ENCODE results near the gene VSTM4.

VSTM4 gene

DNA sequence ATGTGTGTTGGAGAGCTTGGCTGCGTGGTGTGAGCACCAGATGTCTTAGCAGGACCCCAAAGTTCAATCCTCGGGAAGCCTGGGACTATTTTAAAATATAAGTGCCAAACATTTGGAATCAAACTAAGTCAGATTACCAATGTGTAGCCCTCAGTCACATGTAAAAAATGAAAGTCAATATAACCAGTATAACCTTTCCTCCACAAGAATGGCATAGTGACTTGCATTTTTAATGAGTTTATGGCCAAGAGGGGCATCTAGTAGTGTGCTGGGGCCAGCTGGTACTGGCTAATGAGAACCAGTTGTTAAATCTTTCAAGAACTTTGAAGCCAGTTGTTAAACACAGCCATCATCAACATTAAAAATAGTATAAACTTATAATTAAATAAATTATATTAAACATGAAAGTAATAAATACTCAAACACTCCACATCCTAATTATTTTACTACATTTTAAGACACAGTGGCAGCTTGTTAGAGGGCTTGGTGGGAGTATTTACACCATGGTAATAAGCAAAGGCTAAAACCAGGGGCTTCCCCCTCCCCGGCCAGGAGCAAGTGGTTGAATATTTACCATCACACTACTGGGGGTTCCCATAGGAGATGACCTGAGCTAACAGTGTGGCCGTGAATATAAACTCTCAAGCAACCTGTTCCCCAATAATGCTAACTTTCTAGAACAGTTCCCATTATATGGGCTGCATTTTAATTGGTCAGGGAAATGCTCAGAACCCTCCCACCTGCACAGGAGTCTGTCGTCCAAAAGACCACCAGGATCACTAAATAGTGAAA, 26.4 kb upstream of the VSTM4 start:
- DNase-seq = no peak

DNA sequence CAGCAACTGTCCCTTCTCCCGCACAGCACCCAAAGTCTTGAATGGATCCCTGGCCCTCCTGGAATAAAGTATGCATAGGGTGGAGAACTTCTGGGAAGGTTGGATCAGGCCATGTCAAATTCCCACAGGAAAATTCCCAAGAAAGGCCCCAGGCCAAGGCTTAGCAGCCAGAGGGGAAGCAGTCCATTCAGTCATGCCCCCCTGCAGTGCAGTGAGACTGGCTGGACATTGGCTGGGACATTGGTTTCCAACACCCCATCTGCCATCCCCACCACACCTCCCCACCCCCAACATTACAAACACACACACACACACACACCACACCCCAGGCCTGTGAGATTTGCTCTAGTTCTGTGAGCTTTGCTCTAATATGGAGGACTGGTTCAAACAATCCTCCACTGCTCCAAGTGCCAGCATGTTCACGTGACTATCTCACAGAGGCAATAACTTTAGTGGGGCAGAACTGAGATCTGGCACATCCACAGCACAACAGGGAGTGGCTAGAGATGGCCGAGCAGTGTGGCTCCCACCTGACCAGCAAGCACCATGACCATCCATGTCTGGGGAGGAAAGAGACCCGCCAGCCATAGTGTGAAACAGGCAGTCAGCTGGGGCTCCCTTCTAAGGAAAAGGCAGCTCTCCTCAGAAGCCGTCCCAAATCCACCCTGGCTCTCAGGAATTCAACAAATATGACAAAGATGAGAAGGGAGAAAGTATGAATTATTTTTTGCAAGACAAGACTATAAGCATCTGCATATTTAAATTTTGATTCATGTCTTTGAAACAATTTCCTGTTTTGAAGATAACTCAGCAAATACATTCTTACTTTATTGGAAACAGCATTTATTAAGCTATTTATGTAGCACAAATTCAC, 25.2 kb upstream of the VSTM4 start:
- peak; percentile 71 for DNase-seq

DNA sequence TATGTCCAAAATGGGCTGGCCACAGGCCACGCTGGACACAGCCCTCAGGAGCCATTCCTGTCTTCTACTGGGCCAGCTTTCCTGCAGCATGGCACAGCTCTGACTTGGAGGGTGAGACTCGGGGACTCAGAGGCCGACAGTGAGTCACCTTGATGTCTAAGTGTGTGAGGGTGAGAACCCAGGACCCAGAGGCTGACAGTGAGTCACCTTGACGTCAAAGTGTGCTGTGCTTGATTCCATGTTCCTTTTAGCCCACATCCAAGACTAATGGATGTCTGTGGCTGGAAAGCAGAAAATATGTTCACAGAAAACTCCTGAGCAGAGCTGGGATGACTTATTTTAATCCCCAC, 24.5 kb upstream of the VSTM4 start:
- DNase-seq = peak; percentile 97

DNA sequence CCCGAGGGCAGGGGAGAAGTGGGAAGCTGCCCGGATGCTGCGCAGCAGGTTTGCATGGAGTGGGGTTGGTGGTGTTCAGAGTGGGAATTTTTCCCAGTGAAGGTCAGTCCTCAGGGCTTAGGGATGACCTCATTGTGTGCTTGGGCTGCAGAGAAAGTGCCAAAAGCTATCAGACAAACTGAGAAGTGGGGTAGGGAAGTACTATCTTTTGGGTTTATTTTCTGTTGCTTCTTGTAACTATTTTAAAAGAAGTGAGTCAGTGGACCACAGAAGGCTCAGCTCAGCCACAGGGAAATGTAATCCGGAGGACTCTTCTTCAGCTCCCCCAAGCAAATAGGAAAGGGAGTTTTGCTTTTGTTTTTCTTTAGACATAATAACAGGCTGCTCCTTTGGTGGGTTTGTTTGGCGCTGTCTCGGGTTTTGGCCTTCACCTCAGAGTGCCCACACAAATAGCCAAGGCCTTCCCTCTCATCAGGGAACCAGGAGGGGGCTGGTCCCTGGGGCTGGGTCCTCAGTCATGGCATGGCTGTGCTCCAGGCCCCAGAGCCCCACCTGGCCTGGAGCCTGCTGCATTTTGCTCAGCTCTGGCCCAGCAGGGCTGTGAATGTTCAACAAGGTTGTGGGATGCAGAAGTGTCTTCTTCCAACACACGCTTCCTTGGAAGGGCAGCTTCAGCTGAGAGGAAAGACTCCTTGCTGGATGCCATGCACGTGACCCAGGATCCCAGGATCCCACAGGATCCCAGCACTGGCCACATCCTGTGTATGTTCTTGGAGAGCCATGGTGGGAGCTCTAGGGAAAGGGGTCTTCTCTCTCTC, 23.9 kb upstream of the VSTM4 start:
- DNase-seq = peak; percentile 83

DNA sequence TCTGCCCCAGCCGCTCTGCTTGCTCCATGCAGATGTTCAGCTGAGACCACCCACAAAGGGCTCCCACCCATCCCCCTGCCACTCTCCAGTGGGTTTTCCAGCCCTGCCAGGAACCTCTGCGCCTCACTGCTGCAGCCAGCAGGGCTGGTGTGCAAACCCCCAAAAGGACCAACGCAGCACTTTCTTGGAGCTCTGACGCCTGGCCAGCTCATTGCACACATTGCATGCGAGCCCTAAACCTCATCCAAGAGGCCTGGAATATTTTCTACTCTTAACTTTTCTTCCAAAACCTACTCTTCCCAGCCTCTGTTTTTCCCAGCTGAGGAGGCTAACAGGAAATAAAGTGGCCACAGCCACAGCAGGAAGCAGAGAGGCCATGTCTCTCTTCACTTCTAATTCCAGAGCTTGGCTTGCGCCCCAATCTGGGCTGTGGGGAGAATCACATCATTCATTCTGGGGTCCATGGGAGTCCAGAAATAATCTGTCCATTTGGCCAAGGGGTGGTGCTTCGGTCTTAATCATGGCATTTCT, 23.1 kb upstream of the VSTM4 start:
- peak; percentile 90 for DNase-seq

DNA sequence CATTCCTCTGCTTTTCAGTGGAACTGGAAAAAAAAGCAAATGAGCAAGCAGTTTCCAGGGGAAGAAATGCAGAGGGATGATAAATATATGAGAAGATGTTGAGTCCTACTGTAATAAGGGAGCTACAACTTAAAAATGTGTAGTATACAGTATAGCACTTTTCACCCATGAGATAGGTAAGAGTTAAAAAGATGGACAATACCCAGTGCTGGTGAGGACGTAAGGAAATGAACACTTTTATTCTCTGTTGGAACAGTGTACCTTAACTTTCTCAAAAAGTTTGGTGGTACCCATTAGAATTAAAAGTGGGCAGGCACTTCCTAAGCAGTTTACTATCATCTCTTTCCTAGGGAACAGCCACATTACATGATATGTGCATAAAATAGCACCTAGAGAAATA, 21.2 kb upstream of the VSTM4 start:
- no peak for DNase-seq

DNA sequence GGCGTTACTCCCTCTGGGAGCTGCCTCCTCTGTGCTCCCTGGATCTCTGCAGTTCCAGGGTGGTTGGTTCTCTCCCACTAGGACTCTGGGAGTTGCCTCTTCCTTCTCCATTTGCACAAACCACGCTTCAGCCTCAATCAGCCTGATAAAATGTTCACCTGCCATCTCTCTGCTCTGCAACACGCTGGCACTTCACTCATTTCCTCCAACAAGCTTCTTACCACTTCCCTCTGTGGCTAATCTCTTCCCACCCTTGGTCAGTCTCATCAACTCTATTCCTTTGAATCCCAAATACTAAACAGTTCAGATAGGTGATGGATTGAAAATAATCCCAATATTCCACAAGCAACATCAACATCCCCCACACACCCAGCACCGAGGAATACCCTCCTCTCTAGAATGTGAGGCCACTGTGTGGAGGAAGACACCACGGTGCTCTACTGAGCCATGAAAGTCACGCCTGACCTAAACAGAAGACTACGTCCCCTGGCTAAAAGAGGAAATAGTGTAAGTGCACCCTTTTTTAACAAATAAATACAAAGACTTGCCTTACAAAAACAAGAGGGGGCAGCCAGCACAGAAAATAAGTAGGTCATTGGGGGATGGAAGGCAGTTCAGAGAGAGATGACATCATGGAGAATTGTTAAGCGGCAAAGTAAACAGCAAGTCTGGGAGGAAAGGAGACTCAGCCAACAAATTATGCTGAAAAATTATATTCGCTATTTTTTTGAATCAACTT, 20.4 kb upstream of the VSTM4 start:
- DNase-seq = peak; percentile 27

DNA sequence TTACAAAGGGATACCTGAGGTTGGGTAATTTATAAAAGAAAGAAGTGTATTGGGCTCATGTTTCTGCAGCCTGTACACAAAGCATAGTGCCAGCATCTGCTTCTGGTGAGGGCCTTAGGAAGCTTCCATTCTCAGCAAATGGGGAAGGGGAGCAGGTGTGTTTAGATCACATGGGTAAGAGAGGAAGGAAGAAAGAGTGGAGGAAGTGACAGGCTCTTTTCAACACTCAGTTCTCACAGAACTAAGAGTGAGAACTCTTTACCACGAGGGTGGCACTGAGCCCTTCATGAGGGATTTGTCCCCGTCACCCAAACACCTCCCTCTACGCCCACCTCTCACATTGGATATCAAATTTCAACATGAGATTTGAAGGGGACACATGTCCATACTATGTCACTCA, 19.0 kb upstream of the VSTM4 start:
- no peak for DNase-seq

DNA sequence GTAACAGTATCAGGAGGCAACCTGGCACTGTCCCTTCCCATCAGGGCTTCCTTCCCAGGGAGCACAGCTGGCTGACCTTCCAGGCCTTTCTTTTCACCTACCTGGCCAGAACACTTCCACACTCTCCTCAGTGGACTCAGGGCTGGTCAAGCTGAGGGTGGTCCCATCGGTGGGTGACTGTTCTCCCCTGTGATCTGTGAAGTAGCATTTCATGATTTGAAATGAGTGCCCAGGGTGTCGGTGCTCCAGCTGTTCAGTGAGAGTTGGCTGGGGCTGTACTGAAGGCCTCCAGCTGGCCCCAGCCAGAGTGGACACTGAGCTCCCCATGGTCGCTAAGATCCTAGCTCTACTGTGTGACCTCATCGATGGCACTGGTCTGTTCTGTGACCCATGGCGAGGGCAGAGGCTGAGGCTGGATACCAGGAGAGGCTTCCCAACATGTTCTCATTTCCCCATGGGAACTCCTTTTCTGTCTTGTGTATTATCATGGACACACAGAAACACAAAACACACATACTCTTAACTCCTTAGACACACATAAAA, 18.5 kb upstream of the VSTM4 start, which contains the start of gene FAM170B:
Gene FAM170B, minus strand, starts transcription at position 316 of the 543 bp plus-strand sequence. Its CDS starts 103 bp downstream, at position 213.
- DNase-seq = no peak

DNA sequence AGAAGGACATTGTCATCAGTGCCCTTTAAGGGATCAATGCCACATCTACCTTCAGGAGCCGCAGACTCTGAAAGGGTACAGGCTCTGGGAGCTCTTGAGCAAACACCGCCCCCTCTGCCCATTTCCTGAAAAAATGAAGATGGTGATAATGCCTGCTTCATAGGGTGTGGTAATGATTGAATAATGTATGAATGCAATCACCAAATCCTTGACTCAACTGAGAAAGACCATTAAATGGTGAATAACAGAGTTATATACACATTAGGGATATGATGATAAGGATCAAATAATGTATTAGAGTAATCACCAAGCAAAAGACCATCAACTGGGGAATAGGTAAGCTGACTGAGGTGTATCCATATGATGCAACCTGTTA, 17.0 kb upstream of the VSTM4 start:
- no peak for DNase-seq

DNA sequence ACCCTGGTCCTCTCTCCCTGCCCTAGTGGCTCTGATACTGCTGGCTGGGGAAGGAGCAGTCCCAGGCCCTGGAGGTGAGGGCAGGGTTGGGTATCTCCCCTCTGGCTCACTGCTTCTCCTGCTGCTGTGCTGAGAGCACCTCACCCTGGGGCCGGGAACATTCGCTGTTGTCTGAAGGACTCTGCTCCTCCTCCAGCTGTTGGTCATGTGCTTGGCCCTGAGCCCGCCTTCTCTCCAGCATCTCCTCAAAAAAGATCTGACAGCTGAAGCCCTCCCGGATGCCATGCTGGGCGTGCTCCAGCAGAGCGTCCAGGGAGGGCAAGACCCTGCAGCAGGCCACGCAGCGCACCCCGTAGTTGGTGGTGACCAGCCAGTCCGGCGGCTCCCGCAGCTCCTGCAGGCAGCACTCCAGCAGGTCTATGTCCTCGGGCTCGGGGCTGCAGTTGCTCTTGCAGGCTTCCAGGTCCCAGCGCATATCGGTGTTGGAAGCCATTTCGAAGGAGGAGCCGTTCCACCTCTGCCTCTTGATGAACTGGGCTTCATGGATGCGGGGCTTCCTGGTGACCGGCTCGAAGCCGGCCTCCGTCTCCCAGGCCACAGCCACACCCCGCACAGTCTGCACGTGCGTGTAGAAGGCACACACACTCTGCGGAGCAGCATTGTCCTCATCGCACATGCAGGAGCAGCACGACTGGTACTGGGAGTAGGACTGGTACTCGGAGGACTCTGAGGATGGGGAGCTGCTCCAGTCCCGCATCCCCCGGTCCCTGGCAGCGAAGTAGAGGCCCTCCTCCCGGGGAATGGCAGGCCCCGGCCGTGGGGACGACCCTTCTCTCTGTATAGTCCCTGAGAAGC, 16.4 kb upstream of the VSTM4 start:
- no peak for DNase-seq

DNA sequence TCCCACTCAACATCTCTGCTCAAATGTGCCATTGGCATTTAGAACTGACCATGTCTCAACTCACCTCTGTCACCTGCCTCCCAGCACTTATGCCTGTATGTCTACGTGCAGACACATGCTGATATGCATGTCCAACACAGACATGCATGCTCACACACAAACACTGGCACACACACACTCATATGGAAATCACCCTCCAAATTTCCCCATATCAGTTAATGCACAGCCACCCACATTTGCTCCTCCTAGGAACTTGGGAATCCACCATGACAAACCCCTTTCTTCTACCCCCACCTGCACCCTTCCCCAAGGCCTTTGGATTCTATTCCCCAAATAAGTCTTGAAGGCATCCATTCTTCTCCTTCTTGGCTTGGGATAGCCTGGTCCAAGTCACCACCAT, 14.1 kb upstream of the VSTM4 start:
- no peak for DNase-seq

DNA sequence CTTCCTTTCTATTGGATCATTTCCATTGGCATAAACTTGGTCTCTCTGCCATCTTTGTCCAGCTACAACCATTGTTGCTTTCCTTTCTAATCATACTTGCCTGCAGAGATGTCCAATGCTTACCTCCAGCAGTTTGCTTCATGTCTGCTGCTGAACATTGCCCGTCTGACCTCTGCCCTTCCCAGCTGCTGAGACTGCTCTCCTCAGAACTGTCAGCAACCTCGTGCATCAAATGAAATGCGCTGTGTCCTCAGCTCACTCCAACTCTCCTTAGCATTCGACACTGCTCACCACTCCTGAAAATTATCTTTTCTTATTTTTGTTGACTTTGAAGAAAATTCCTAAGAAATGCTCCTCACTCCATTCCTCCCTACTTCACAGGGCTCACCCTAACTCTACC, 13.5 kb upstream of the VSTM4 start:
- no peak for DNase-seq

DNA sequence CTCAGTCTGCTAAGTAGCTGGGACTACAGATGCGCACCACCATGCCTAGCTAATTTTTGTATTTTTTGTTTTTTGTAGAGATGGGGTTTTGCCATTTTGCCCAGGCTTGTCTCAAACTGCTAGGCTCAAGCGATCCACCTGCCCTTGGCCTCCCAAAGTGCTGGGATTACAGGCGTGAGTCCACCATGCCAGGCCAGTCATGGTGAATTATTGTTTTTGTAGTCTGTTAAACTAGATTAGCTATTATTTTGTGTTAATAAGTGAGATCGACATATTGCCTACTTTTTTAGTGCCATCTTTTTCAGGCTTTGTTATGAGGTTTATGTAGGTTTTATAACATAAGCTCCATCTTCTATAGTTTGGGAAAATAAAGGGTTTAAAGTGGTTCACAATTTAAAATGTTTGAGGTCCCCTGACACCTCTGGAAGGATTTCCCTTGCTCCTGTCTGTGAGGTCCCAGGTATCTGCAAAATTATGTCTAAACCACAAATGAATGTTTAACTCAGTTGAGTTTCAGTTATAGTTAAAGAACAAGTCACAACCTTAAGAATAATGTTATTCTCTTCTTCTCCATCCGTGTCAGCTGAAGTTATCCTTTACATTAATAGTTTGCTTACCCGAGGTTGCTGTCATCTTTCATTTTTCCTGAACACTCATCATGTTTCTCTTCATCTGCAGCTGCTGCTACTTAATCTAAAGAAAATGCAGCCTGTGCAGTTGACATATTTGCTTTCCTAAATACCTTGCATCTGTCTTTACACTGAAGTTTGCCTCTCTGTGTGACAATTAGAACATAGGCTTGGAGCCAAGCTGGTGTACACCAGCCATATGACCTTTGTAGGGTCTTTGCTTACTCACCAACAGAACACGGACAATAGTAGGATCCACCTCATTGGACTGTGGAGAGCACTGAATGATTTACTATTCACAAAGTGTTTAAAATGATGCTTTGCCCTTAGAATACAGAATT, 8.9 kb upstream of the VSTM4 start:
- no peak for DNase-seq

DNA sequence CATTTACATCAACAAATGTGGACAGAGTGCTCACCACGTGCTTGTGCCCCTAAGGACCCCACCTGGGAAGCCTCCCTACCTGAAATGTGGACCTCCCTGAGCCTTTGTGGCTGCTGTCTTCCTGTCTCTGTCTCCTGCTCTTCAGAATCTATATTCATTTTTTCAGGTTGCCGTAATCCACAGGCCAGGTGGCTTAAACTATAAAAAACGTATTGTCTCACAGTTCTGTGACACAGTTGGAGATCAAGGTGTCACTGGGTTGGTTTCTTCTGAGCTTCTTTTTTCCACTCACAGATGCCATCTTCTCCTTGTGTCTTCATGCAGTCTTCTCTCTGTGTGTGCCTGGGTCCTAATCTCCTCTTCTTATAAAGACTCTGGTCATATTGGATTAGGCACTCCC, 5.6 kb upstream of the VSTM4 start:
- no peak for DNase-seq

DNA sequence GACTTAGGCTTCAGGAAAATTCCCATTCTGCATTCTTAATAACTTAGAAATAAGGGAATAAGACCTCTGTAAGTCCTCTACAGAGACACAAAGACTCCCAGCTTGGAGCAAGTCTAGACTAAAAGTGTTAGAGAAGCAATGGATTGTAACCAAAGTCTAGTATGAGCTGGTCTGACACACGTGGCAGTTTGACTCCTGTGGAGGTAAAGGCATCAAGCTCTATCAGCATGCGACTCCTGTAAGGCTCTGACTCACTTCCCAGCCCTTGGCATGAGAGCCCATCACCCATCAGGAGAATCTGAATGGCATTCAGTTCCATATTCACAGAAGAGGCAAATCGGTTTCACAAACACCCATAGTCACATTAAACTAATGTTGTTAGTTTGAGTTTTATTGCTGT, 4.4 kb upstream of the VSTM4 start:
- peak; percentile 52 for DNase-seq

DNA sequence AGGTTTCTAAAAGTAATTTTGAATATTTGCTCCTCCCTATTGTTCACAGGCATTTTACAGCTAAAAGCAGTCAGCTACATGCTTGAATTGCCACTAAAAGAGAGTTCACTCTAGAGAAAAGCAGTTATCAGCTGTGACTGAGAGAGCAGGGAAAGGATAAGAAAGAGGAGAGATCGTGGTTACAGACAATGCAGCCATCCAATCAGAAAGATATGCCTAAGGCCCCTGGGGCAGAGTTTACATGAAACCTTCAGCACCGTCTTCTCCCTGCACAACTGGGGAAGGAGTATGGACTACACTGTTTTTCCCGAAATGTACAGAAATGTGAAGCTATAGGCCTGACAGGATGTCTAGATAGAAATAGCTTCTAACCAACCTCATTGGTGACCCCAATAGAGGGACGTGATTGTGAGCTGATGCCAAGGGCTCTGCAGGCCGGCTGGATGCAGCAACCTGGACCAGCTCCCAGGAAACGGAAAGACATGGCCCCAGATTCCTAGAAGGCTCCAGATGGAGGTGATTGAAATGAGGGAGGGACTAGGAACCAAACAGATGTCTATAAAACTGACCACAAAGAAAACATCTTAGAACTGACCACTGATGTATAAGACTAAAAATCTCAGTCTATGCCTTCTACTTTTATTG, 3.2 kb upstream of the VSTM4 start:
- no peak for DNase-seq

DNA sequence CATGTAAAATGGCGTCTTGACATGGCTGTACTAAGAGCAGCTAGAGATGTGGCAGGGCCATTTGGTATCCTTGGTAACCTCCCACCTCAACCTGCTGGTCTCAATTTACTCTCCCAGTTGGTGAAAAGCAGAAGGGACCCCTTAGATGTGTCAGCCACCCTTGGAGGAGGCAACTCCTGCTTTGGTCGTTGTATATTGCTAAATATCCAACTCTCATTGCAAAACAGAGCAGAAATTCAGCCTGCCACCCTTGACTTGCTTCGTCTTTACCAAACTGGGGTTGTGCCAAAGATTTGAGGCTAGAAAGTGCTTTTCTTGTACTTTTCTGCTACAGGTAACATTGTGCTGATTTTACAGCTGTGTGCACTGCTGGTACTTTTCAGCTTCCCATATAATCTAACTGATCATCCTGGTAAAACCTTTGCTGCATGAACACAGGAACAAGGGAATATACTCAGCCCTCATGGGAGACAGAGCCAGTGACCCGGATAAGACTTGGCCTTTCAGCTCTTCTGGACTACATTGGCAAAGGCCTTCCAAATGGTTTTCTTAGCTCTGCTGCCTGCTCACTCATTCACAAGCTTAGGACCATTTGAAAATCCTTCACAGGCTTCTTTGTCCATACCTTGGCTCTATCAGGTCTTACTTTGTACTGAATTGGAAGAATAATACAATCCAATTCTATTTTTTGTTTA, 2.2 kb upstream of the VSTM4 start:
- no peak for DNase-seq

Measured in fibroblast of skin of right quadriceps (primary cell).